Heart left ventricle (tissue), 16 donors: ENCODE measurements around the gene KITLG. TPM values are rescaled to one million over a fixed set of nuclear protein-coding genes. Genes with fewer than 3 reads are reported as not detected.

Experiments used
- ATAC-seq, 4 donors: fragments of 200-7000 bp; cut with Tn5 transposase; one replicate each; pipeline ENCODE4 v1.9.1; 2020 to 2022; ENCODE audit warnings: moderate library complexity in 4 of 4, mild to moderate bottlenecking in 3 of 4, moderate number of reproducible peaks in 1 of 4
- DNase-seq, 5 donors: peaks; one replicate each; pipeline ENCODE4 v3.0.0-alpha.2; 2020
- H3K27ac ChIP-seq, 12 donors: fragments of 200-600 bp; sonication (generic) in 4 of 12; one replicate each; pipeline versions ENCODE4 v1.5.0 to v1.8.0; 2016 to 2022; ENCODE audit warnings: mild to moderate bottlenecking in 2 of 12
- H3K27me3 ChIP-seq, 9 donors: fragments of 200-600 bp; sonication (generic) in 2 of 9; one replicate each; pipeline versions ENCODE4 v1.5.1 to v1.8.0; 2016 to 2022; ENCODE audit warnings: mild to moderate bottlenecking in 3 of 9
- H3K36me3 ChIP-seq, 9 donors: fragments of 200-600 bp; sonication (generic) in 2 of 9; one replicate each; pipeline versions ENCODE4 v1.5.0 to v1.8.0; 2018 to 2022; ENCODE audit warnings: mild to moderate bottlenecking in 2 of 9
- H3K4me1 ChIP-seq, 12 donors: fragments of 200-600 bp; sonication (generic) in 4 of 12; one replicate each; pipeline versions ENCODE4 v1.5.0 to v1.8.0; 2016 to 2022; ENCODE audit warnings: mild to moderate bottlenecking in 3 of 12
- H3K4me3 ChIP-seq, 12 donors: fragments of 200-600 bp; sonication (generic) in 4 of 12; one replicate each; pipeline versions ENCODE4 v1.5.0 to v1.8.0; 2017 to 2022; ENCODE audit warnings: mild to moderate bottlenecking in 9 of 12, moderate library complexity in 4 of 12
- H3K9me3 ChIP-seq, 12 donors: fragments of 200-600 bp; sonication (generic) in 4 of 12; one replicate each; pipeline versions ENCODE4 v1.5.0 to v1.8.0; 2016 to 2022; ENCODE audit warnings: mild to moderate bottlenecking in 1 of 12
- CTCF ChIP-seq, 12 donors: fragments of 200-600 bp; sonication (generic) in 4 of 12; IDR thresholded peaks; one replicate each; pipeline versions ENCODE4 v1.5.0 to v1.8.0; 2018 to 2022; ENCODE audit warnings: antibody characterized with exemption in 12 of 12, mild to moderate bottlenecking in 5 of 12
- POLR2A ChIP-seq, 2 donors: fragments of 450-650 bp; IDR thresholded peaks; one replicate each; pipeline ENCODE4 v1.6.1; 2017; ENCODE audit warnings: antibody characterized with exemption in 2 of 2, mild to moderate bottlenecking in 2 of 2, moderate library complexity in 2 of 2
- WGBS, 4 donors: extraction: QIAGEN DNeasy Blood & Tissue Kit in 2 of 4; methylation state at CpG; one replicate each; pipeline versions ENCODE4 v1.1.5 to v1.1.7; 2013 to 2018; 5-methylcytosine and 5-hydroxymethylcytosine counted together
- intact Hi-C, 10 donors: fragments of 100-400 bp; cut with DNase I; formaldehyde crosslinking; loops; one replicate each; pipeline versions ENCODE4 v1.11.1 to v1.14.2; 2022
- polyA plus RNA-seq, 2 donors: library from polyadenylated mRNA; stranded (reverse); fragments of 200-250 nt; gene quantifications; one replicate each; pipeline ENCODE4 v1.2.3, GENCODE V29; 2013
- total RNA-seq, 9 donors: library from RNA; depleted of rRNA in 2 of 9; stranded (reverse); fragments of >200 nt in 2 of 9; fragmentation: NEBNext Ultra II Directional in 3 of 9; extraction: Animal tissue kit (Norgen Biotek cat#: 25700) in 3 of 9; gene quantifications; one replicate each; pipeline versions ENCODE4 v1.1.0 to v1.2.4, GENCODE V29; 2016 to 2023
- donor health status: ischemic (EF 13 %, LVEDD 7.1; RV severe dilation, severe dysfunction).
- donor health status: healthy with polysubstance abuse.
- donor health status: DM: no; HTN: yes; CAD: no.
- donor health status: DM: no; HTN: no; CAD: no.
- donor health status: ischemic (EF 25% LVEDD 6.9; RV normal size, moderate dysfunction).
- donor health status: ischemic (EF 25% LVEDD 5.7; RV mildly dilated, moderate dysfunction).
- donor health status: healthy.
- donor health status: DM: yes; HTN: yes; CAD: no.
- donor health status: ischemic (EF 35%, LVEDD 5.7; RV mildly dilated, moderate dysfunction).
- donor health status: nonischemic (EF 11% LVEDD 7.7; RV severe dilation, severe dysfunction).
- donor health status: DM: yes; HTN: yes; CAD: no.
- donor health status: PGD.
- donor health status: ischemic (EF 29% LVEDD 5.4; RV normal size, mild dysfunction).
- donor health status: nonischemic (EF 23%, LVEDD 6.1; RV moderate dilation, normal function).

The KITLG gene
- total and polyA plus RNA-seq, 11 donors: 3.1 to 15.3 (median 9.3) TPM

- Histone ChIP-seq H3K36me3 (no peaks in the 10 kb centered on the region), H3K27me3 (no peaks in the 10 kb centered on the region), H3K27ac (no peak overlapping the region), H3K4me1 (no peaks in the 10 kb centered on the region), H3K4me3 (no peak overlapping the region), H3K9me3 (no peaks in the 10 kb centered on the region)
- intact Hi-C loops: no loop called here
- no peak for DNase-seq
- no peak for ATAC-seq
- TF ChIP-seq POLR2A (IDR thresholded peaks at IDR 0.05) (no peak), CTCF (IDR thresholded peaks at IDR 0.05) (no peak)
Measured at GRCh38 chr12:88595697-88596096, 15.4 kb upstream of the KITLG start.

- TF ChIP-seq POLR2A (IDR thresholded peaks at IDR 0.05) (no peak), CTCF (IDR thresholded peaks at IDR 0.05) (no peak)
- ATAC-seq: no peak
- Histone ChIP-seq H3K36me3 (no peaks in the 10 kb centered on the region), H3K4me3 (no peak overlapping the region), H3K27ac (no peak overlapping the region), H3K4me1 (no peaks in the 10 kb centered on the region), H3K9me3 (no peaks in the 10 kb centered on the region), H3K27me3 (no peaks in the 10 kb centered on the region)
- intact Hi-C loops: no loop called here
- DNase-seq: no peak
- WGBS, 4 donors: 84 to 92% (median 90%) methylated on average over 4 of the region's 4 CpGs
Measured at GRCh38 chr12:88594780-88595179, 14.5 kb upstream of the KITLG start.

GRCh38 chr12:88591343-88591742 is 11.1 kb upstream of the KITLG start:
- Histone ChIP-seq H3K27ac (no peak overlapping the region), H3K27me3 (no peaks in the 10 kb centered on the region), H3K4me3 (no peak overlapping the region), H3K36me3 (no peaks in the 10 kb centered on the region), H3K9me3 (peaks cover 0 to 15% (median 9%) of the 10 kb centered on the region in 12 donors), H3K4me1 (no peaks in the 10 kb centered on the region)
- DNase-seq (no peak), ATAC-seq (no peak)
- intact Hi-C loops: no loop called here
- 94 to 98% (median 96%) methylated on average over 2 of the region's 2 CpGs for WGBS, 4 donors
- TF ChIP-seq POLR2A (IDR thresholded peaks at IDR 0.05): no peak
- no peak for TF ChIP-seq CTCF (IDR thresholded peaks at IDR 0.05)

- Histone ChIP-seq H3K36me3 (no peaks in the 10 kb centered on the region), H3K27ac (no peak overlapping the region), H3K27me3 (no peaks in the 10 kb centered on the region), H3K4me3 (no peak overlapping the region), H3K9me3 (peaks cover 0 to 20% (median 13%) of the 10 kb centered on the region in 12 donors), H3K4me1 (no peaks in the 10 kb centered on the region)
- intact Hi-C loops: no loop called here
- ATAC-seq: no peak
- DNase-seq: no peak
- 94 to 100% (median 97%) methylated on average over 1 of the region's 1 CpG for WGBS, 4 donors
- TF ChIP-seq CTCF (IDR thresholded peaks at IDR 0.05): no peak
- TF ChIP-seq POLR2A (IDR thresholded peaks at IDR 0.05): no peak
Measured at GRCh38 chr12:88590851-88591250, 10.6 kb upstream of the KITLG start.
